NCI-H524 (cell line): ENCODE measurements around the gene PLAAT4.
A peak's percentile ranks its signal among the peaks of the same experiment; 100 is the strongest.
"Not testable (repeated sequence)": the region's sequence is repeated elsewhere in the genome, so short reads cannot be mapped to it uniquely, and the experiment has no call there.

Source experiments
- DNase-seq, 2 experiments: peaks; one replicate each; lab custom pipeline; 2025; lab: John Stamatoyannopoulos, UW

The PLAAT4 gene

DNA sequence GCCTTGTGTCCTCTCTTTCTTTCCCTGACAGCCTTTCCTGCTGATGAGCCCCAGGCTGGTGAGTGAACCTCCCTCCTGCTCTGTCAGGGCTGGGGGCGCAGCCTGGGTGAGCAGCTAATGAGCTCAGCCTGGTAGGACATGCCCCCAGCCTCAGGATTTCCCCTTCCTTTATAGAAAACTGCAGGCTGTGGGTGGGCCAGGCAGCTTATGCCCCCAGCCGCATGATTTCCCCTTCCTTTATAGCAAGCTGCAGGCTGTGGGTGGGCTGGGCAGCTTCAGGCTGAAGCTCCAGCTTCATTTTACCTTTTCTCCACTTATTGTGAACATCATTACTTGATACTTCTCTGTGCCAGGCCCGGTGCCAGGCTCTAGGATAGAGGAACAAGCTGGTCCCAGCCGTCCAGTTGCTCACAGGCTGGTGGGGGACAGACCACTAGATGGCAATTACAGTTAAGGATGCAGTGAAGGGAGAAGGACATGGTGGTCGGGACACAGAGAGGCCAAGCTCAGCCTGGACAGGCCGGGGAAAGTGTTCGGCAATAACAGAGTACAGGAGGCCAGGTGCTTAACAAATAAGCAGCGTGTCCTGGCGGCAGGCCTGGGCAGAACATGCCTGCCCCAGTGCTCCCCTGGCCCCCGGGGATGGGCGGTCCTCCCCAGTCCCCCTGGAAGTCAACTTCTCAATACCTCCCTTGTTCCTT is 25.4 kb upstream of the PLAAT4 start:
- DNase-seq = no peak

DNA sequence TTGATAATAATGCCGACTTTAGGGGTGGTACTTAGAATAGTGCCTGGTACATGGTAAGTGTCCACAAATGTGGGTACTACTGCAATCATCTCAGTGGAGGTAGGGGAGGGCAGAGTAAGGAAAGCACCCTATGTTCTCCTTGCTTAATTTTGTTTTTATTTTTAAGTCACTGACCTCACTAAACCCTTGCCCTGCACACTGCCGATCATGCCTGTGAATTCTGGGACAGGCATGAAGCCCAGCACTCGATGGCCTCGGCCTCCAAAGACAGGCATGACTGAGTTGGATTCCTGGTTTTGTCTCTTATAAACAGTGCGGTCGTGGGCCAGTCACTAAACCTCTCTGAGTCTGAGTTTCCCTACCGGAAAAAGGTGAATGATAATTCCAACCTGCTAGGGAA is 23.8 kb upstream of the PLAAT4 start:
- DNase-seq = no peak

DNA sequence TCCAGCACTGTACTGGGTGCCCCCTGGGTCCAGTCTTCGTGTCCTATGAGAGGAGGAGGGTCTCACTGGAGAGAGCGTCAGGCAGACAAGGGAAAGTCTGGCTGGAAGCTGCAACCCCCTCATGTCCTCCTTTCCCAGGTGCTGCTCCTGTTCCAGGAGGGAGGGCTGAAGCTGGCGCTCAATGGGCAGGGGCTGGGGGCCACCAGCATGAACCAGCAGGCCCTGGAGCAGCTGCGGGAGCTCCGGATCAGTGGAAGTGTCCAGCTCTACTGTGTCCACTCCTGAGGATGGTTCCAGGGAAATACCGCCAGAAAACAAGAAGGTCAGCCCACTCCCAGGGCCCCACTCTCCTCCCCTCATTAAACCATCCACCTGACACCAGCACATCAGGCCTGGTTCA is 20.5 kb upstream of the PLAAT4 start:
- DNase-seq = no peak

GRCh38 chr11:63517156-63517555 is 19.5 kb upstream of the PLAAT4 start:
- no peak for DNase-seq

GRCh38 chr11:63518548-63518947 is 18.1 kb upstream of the PLAAT4 start:
- no peak for DNase-seq

DNA sequence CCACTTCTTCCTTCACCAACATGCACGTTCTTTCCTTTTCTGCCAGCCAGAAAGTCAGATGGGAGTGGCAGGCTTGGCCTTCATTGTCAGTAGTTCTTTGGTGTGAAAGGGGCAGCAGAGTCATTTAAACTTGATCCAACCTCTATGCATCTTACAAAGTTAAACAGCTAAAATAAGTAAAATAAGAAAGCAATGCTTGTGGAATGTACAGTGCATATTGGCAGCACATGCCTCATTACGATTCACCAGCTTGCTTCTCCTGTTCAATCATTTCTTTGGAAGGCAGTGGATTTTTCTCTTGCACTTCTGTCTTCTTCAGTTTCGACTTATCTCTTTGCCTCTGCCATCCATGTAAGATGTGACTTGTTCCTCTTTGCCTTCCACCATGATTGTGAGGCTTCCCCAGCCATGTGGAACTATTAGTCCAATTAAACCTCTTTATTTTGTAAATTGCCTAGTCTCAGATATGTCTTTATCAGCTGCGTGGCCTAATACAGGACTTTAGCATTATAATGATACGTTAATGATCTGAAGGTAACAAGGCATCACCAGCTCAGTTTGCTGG is 15.9 kb upstream of the PLAAT4 start:
- DNase-seq = no peak

- DNase-seq = no peak
Measured at GRCh38 chr11:63521896-63522295, 14.7 kb upstream of the PLAAT4 start.

- no peak for DNase-seq
Measured at GRCh38 chr11:63523151-63523550, 13.5 kb upstream of the PLAAT4 start.

DNA sequence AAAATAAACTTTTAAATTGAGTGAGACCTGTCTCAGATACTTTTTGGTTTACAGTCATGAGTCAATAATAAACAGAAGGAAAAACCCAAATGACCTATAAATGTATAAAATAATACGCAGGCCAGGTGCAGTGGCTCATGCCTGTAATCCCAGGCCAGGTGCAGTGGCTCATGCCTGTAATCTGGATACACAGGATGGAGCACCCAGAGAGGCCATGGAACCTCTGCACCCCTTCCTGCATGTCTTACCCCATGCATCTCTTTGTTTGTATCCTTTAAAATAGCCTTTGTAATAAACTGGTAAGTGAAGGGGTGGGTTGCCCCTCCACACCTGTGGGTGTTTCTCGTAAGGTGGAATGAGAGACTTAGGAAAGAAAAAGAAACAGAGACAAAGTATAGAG is 8.9 kb upstream of the PLAAT4 start:
- DNase-seq = no peak

- not testable (repeated sequence) for DNase-seq
Measured at GRCh38 chr11:63528156-63528555, 8.5 kb upstream of the PLAAT4 start.

DNA sequence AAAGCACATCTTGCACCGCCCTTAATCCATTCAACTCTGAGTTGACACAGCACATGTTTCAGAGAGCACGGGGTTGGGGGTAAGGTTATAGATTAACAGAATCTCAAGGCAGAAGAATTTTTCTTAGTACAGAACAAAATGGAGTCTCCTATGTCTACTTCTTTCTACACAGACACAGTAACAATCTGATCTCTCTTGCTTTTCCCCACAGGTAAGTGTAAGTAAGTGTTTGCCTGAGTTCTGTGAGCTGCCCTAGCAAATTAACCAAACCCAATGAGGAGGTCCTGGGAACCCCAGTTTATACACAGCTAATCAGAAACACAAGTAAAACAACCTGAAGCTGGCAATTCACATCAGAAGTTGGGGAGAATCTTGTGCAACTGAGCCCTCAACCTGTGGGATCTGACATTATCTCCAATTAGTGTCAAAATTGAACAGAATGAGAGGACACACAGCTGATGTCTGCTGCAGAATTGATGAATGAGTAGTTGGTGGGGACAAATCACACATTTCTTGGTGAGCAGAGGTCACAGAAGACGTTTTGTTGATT is 7.8 kb upstream of the PLAAT4 start:
- not testable (repeated sequence) for DNase-seq

DNA sequence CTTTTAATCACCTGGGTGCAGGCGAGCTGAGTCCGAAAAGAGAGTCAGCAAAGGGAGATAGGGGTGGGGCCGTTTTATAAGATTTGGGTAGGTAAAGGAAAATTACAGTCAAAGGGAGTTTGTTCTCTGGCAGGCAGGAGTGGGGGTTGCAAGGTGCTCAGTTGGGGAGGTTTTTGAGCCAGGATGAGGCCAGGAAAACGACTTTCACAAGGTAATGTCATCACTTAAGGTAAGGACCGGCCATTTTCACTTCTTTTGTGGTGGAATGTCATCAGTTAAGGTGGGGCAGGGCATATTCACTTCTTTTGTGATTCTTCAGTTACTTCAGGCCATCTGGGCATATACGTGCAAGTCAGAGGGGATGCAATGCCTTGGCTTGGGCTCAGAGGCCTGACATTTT is 7.2 kb upstream of the PLAAT4 start:
- DNase-seq = not testable (repeated sequence)

DNA sequence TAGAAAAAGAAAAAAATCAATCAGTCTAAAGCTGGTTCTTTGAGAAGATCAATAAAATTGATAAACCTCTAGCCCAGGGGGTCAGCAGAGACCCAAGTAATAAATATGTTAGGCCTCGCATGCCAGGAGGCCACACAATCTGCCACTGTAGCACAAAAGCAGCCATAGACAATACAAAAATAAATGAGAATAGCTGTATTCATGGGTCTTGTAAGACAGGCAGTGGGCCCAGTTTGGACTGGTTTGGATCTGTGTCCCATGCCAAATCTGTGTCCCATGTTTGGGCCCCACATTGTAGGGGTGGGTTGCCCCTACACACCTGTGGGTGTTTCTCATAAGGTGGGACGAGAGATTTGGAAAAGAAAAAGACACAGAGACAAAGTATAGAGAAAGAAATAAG is 6.6 kb upstream of the PLAAT4 start:
- DNase-seq = no peak

DNA sequence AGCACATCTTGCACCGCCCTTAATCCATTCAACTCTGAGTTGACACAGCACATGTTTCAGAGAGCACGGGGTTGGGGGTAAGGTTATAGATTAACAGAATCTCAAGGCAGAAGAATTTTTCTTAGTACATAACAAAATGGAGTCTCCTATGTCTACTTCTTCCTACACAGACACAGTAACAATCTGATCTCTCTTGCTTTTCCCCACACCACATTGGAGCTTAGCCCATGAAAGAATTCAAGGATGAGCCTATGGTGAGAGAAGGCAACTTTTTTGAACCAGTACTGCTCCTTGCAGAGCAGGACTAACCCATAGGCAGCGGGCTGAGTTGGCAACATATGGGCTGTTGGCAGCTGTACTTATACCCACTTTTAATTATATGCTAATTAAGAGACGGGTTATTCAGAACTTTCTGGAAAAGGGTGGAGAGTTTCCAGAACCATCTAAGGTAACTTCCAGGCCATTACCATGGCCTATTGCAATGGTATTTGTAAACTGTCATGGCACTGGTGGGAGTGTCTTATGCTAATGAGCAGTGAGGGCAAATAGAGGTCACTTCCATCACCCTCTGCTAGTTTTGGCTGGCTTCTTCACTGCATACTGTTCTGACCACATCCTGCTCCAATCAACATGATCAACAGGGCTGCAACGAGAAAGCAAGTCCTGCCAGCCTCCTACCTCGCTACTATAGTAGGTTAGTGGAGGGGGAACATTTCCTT is 5.4 kb upstream of the PLAAT4 start:
- DNase-seq = not testable (repeated sequence)

- DNase-seq = no peak
Measured at GRCh38 chr11:63532117-63532516, 4.5 kb upstream of the PLAAT4 start.

- DNase-seq = peak in 1 of 2 experiments; percentile 18
Measured at GRCh38 chr11:63532799-63533475, 3.7 kb upstream of the PLAAT4 start.

GRCh38 chr11:63534076-63534475 is 2.5 kb upstream of the PLAAT4 start:
- no peak for DNase-seq

GRCh38 chr11:63534895-63535461 is 1.6 kb upstream of the PLAAT4 start:
- no peak for DNase-seq

DNA sequence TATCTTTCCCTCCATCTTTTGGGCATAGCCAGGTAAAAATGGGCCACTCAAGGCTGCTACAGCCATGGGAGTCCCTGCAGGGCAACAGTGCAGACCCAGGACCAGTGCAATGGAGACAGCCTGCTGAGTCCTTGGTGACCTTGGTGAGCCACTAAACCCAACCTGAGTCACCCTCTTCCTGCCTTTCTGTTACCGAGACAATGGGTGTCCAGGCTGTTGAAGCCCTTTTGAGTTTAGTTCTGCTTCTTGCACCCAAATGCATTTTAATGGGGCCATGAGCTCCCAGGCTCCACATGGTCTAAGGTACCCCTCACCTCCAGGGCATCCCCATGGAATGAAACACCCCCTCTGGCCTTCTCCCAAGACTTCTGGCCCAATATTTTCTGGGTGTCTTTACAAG is 874 bp upstream of the PLAAT4 start:
- DNase-seq = no peak

GRCh38 chr11:63537293-63538101 is 889 bp downstream of the PLAAT4 start:
- no peak for DNase-seq

- DNase-seq = not testable (repeated sequence)
Measured at GRCh38 chr11:63542506-63542905, 5.9 kb downstream of the PLAAT4 start.
